ENCODE results near the gene FYB2. TPM values are rescaled to one million over a fixed set of nuclear protein-coding genes. Genes with fewer than 3 reads are reported as not detected.

FYB2 gene
- total RNA-seq, 4 donors from 2014 or later, result 0.26 to 8.6 (median 4.7) TPM

GRCh38 chr1:56821462-56821797 lies 2.2 kb upstream of the FYB2 start:
- H3K27me3 ChIP-seq, result no peaks in the 10 kb centered on the region
- H3K9me3 ChIP-seq, result no peaks in the 10 kb centered on the region
- intact Hi-C loops (cut with DNase I; ENCODE audit: low total_unique reads), result no loop called here
- H3K4me3 ChIP-seq, result no peak overlapping the region
- no peak for DNase-seq
- no peaks in the 10 kb centered on the region for H3K36me3 ChIP-seq
- H3K4me1 ChIP-seq, result no peaks in the 10 kb centered on the region
- no peak for TF ChIP-seq CTCF (IDR thresholded peaks at IDR 0.05)
- no peak for TF ChIP-seq POLR2A (IDR thresholded peaks at IDR 0.05)
- no peak overlapping the region for H3K27ac ChIP-seq

GRCh38 chr1:56820755-56821461 lies 1.7 kb upstream of the FYB2 start:
- DNase-seq, result peak; percentile 18 to 41
- TF ChIP-seq CTCF (IDR thresholded peaks at IDR 0.05) (peak; percentile 35 to 50 (median 39)), POLR2A (IDR thresholded peaks at IDR 0.05) (no peak)
- Histone ChIP-seq H3K4me1 (no peaks in the 10 kb centered on the region), H3K27ac (no peak overlapping the region), H3K9me3 (no peaks in the 10 kb centered on the region), H3K27me3 (no peaks in the 10 kb centered on the region), H3K36me3 (no peaks in the 10 kb centered on the region), H3K4me3 (no peak overlapping the region)
- intact Hi-C loops (cut with DNase I; ENCODE audit: low total_unique reads), result no loop called here

GRCh38 chr1:56817716-56818463 lies 1.3 kb downstream of the FYB2 start:
- intact Hi-C loops (cut with DNase I; ENCODE audit: low total_unique reads), result no loop called here
- Histone ChIP-seq H3K27me3 (no peaks in the 10 kb centered on the region), H3K27ac (no peak overlapping the region), H3K9me3 (no peaks in the 10 kb centered on the region), H3K4me1 (no peaks in the 10 kb centered on the region), H3K36me3 (no peaks in the 10 kb centered on the region), H3K4me3 (no peak overlapping the region)
- no peak for TF ChIP-seq CTCF (IDR thresholded peaks at IDR 0.05)
- TF ChIP-seq POLR2A (IDR thresholded peaks at IDR 0.05), result no peak
- no peak for DNase-seq

- H3K27ac ChIP-seq, result no peak overlapping the region
- intact Hi-C loops (cut with DNase I; ENCODE audit: low total_unique reads), result no loop called here
- no peaks in the 10 kb centered on the region for H3K9me3 ChIP-seq
- no peak overlapping the region for H3K4me3 ChIP-seq
- no peak for DNase-seq
- no peaks in the 10 kb centered on the region for H3K4me1 ChIP-seq
- H3K36me3 ChIP-seq, result no peaks in the 10 kb centered on the region
- H3K27me3 ChIP-seq, result no peaks in the 10 kb centered on the region
- TF ChIP-seq POLR2A (IDR thresholded peaks at IDR 0.05) (no peak), CTCF (IDR thresholded peaks at IDR 0.05) (no peak)
Measured at GRCh38 chr1:56816909-56817308, 2.3 kb downstream of the FYB2 start.

GRCh38 chr1:56816264-56816663 lies 2.9 kb downstream of the FYB2 start:
- no peaks in the 10 kb centered on the region for H3K36me3 ChIP-seq
- H3K4me3 ChIP-seq, result no peak overlapping the region
- no peaks in the 10 kb centered on the region for H3K4me1 ChIP-seq
- no peaks in the 10 kb centered on the region for H3K27me3 ChIP-seq
- intact Hi-C loops (cut with DNase I; ENCODE audit: low total_unique reads), result no loop called here
- H3K9me3 ChIP-seq, result no peaks in the 10 kb centered on the region
- no peak overlapping the region for H3K27ac ChIP-seq
- DNase-seq, result no peak
- TF ChIP-seq POLR2A (IDR thresholded peaks at IDR 0.05) (no peak), CTCF (IDR thresholded peaks at IDR 0.05) (no peak)
